Stimulated activated CD8-positive, alpha-beta memory T cell treated with anti-CD3 and anti-CD28 coated beads, Interleukin-4, amount 100 ng/mL, for 24 hours (primary cell): Measurements from ENCODE around the gene DDN.

ENCODE experiments used
- DNase-seq: peaks from one replicate; pipeline ENCODE4 v3.0.0-alpha.2; 2020; ENCODE audit warnings: low read depth

DDN gene

DNA sequence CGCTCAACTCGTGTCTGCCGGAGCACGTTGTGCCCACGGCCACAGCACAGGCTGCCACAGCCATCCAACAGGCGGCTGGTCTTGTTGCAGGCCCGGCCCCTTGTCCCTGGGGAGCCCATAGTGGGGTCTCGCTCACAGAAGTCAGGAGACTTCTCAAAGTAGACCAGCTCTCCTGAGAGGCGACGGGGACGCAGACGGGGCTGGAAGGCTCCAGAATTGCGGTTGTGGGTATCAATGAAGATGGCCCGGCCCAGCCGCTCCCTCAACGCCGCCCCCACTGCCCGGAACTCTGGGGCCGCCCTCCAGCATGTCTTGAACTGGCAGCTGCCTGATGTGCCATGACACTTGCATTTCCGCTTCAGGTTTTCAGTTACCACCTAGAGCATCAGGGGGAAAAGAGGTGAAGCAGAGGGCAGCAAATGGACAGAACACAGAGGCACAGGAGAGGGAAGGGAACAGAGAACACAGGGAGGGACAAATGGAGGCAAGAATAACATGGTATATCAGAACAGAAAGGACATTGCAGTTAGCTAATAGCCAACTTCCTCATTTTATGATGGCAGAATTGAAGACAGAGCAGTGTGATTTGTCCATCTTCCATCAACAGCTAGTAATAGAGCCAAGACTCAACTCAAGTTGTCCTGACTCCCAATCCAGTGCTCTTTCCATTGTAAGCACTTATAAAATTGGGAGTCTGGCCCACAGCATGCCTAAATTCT is 32.8 kb downstream of the DDN start:
- DNase-seq, result no peak

DNA sequence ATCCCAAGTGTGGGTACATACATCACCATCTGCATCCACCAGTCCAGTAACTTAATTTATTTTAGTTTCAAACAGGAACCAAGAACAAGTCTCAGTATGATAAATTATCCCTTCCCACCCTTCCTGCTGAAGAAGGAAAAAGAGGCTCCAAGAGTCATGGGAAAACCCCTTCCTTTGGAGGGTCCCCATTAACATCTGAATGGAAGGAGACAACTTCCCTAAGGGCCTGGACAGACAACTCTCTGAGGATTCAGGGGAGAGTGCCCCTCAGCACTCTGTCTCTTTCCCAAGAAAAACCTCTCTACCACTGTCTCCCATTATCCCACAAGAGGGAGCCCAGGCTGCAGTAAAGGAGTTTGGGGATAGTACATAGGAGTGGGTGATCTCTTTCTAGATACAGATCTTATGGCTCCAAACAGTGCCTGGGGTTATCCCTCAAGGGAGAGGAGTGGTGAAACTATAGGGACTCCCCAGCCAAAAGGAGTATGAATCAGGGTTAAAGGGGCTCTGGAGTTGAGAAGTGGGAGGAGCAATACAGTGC is 33.8 kb downstream of the DDN start:
- DNase-seq, result no peak

DNA sequence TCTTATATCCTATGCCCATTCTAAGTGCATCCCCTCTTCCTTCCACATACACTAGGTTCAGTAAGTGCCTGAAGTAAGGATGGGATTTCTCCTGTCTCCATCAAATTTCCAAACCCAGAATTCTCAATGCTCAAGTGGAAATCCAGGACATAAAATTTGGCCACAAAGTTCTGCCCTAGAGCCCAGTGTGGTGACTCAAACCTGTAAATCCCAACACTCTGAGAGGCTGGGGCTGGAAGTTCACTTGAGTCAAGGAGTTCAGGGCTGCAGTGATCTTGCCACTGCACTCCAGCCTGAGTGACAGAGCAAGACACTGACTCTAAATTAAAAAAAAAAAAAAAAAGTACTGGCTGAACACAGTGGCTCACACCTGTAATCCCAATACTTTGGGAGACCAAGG is 37.4 kb downstream of the DDN start:
- DNase-seq, result no peak

DNA sequence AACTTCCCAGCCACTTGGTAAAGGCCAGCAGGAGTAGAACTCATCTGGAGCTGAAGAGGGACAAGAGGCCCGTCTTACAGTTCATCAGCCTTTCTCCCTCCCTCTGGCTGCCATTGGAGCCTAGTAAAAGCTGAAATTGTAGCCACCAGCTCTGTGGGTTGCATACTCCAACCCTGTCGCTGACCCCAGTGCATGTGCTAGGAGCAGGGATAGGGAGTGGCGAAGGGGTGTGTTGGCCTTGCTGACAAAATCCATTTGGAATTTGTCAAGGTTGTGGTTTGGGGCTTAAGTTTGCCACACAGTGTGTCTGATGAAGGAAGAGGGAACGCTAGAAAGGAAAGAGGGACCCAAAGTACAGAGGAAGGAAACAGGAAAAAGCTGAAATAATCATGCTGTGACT is 37.8 kb downstream of the DDN start:
- no peak for DNase-seq

DNA sequence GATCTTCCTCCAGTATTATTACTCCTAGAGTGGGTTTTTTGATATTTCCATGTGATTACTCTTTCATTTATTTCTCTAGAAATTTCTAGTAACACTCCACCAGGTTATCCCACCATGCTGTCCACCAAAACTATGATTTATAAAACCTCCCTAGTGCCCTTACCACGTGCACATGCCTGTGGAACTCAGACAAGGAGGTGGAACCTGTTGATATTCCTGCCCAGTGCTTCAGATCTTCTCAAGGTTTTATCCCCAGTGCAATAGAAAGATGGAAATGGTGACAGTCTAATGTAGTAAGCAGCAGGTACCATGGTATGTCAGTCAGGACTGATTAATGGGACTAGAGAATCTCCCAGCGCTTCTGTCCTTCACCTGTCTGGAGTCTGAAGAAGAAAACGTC is 38.3 kb downstream of the DDN start:
- no peak for DNase-seq

DNA sequence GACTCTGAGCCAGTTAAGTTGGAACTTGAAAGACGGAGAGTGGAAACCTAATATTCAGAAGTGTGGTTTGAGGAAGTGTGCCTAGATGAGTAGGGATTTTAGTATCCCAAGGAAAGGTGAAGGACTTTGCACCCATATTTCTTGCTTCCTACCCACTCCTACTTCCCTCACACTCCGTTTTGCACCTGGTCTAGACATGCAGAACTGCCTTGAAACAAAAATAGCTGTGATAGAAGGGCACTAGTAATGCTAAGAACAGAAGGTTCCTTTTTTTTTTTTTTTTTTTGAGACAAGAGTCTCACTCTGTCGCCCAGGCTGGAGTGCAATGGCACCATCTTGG is 41.2 kb downstream of the DDN start:
- DNase-seq, result no peak

DNA sequence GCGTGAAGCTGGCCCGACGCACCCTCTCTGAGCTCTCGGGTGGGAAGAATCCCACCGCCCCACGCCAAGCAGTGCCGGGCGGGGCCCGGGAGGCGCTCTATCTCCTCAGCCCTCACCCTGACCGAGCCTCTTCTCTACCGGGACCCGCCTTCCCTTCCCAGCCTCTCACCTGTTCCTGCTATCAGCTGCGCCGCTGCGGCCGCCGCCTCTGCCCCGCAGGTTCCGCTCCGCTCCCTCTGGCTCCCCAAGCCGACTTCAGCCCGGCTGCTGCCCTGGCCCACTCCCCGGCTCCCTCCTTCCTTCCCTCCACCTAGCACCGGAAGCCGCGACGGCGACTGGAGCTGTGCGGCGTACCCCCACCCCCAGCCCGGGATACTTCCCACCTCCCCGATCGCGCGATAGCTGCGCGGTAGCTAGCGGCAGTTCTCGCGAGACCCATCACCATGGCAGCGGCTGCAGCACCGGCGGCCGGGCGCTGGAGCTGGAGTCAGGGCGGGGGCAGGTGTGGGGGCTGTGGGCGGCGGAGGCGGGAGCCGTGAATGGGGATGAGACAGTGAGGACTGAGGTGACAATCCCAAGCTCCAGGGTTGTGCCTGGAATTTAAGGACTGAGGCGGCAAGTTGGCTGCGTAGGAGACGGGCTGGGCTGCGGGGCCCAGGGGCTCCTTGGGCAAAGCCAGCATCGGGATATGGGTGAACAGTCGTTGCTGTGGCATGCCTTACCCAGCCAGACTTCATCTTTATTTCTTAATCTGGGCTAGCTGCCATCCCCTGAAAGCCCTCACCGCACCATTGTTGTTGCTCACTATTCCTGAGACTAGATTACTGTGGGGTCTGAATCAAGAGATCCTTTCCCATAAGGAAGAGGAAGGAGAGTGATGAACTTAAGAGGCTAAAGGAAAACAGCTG is 41.8 kb downstream of the DDN start, which contains the start of gene ARF3:
Gene ARF3 (minus strand): TSS at position 347 of the 908 bp plus-strand sequence. CDS start 16,392 bp downstream, outside the sequence.
- DNase-seq, result peak; percentile 89

DNA sequence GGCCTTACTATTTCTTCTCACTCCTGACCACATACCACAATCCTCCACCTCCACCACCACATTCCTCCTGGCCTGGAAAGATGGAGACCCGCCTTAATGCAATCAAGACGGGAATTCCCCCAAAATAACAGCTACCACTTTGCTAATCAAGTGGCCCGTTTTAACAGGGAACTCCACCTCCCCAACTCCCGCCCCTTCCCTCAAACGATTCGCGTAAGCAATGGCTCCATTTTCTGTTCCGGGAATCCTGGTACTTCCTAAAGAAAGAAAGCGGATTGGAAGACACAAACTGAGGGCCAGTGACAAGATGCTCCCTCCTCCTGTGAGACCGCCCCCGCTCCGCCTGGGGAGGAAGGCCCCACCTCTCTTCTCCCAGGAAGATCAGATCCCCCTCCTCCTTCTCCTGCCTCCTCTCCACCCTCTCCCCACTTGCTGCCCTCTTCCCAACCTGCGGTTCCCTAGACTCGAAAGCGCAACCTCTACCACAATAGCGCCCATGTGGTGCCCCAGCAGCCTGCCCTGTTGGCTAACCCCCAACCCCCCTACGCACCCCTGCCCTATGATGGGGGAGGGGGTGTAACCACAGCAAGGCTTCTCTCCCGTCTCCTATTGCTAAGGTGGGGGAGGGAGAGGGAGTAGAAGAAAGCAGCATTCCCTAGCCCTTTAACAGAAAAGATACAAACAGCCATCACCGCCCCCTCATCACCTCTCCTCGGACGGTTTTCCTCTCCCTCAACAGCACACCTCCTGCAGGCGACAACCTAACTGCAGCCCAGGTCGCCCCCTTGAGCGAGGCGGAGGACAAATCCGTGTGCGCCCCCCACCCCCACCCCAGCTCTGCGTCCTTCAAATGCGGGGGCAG is 42.7 kb downstream of the DDN start:
- DNase-seq, result no peak

DNA sequence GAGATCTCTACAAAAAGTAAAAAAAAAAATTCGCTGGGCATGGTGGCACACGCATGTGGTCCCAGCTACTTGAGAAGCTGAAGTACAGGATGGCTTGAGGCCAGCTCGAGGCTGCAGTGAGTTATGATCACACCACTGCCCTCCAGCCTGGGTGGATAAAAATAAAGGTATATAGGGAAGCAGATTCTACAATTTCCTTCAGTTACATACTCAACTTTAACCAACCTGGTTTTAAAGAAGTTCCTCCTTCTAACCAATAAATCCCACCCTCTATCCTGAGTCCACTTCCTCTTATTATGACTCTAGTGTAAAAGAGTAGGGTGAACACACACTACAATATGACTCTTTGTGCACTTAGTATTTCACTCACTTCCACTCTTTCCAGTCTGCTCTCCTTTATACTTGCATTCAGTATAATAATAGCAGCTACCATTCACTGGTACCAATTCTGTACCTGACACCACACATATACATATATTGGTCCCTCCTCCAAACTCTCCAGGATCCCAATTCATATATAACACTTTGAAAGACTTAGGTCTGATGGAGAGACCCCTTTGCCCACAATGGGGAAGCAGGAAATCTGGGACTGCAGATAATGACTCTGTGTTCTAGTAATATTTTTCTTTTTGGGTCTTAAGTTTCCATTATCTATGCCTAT is 44.2 kb downstream of the DDN start:
- DNase-seq, result no peak

DNA sequence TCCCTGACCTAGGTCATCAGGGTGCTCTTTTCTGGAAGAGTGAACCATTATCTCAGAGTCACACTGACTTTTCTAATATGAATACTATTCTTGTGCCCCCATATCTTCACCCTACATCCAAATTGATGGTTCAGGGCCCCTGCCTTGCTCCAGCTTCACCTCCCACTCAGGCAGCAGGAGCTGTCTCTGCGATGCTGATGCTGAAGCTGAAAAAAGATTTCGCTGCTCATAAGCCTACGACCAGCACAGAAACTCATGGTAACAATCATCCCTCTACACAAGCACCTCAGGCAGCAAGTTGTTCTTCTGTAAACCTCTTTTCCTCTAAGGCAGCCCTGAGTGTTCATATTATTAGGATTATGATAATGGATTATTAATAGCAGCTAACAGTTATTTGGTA is 45.1 kb downstream of the DDN start:
- no peak for DNase-seq

DNA sequence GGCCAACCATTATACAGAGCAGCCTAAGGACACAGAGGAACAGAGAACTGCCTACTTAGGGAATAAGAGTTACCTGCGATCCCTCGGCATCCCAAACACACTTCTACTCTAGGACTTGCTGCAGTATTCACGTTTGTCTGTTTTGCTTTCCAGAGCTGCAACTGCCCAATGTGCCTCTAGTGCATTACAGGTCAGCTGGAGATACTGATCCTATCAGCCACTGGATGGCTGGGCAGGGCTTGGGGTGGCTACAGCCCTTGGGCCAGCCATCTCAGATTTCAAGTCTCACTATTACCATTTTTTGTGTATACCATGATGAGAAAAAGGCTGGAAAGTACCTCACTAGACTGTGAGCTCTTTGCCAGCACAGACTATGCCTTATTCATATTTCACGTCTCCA is 46.5 kb downstream of the DDN start:
- no peak for DNase-seq

DNA sequence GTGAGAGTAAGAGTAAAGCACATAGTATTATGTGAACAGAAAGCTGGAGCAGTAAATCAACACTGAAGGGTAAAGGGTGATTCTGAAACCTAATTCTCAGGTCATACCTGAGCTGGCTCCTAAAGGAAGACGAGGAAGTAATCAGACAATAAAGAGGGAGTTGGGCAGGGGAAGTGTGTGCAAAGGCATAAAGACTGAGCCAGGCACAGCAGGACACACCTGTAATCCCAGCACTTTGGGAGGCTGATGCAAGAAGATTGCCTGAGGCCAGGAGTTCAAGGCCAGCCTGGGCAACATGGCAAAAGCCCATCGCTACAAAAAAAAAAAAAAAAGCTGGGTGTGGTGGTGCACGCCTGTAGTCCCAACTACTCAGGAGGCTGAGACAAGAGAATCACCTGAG is 51.4 kb downstream of the DDN start:
- no peak for DNase-seq

DNA sequence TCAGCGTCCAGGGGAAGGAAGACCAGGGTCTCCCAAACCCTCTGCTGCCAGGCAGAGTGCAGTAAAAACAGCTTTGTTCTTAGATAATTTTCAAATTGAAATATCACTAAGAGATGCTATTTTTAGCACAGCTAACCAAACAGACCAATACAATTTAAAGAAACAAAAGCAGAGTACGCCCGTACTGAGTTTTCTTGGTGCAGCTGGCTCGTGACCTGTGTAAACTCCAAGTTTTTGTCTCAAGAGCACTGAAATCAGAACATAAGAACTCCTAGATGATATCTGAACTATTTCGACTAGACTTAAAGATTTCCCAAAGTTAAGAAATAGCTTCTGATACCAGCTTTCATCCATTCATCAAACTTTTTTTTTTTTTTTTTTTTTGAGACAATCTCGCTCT is 52.2 kb downstream of the DDN start:
- DNase-seq, result no peak

DNA sequence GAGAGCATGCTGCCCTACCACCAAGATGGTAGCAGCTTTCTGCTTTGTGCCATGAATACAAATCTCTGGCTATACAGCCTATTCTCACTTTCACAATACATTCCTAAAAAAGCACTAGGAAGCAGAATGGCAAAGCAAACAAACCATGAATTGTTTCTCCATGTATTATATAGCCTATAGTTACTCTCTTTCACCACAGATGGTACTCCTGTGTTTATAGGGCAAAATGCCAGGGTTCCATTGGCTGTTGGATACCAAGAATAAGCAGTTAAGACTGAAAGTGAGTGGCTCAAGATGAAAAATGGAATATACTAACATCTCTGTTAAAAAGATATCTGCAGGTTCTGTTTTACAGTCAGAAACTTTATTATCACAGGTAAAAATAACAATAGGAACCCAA is 53.0 kb downstream of the DDN start:
- no peak for DNase-seq
